ENCODE measurements around the gene DLEU7.

DLEU7 gene

DNA sequence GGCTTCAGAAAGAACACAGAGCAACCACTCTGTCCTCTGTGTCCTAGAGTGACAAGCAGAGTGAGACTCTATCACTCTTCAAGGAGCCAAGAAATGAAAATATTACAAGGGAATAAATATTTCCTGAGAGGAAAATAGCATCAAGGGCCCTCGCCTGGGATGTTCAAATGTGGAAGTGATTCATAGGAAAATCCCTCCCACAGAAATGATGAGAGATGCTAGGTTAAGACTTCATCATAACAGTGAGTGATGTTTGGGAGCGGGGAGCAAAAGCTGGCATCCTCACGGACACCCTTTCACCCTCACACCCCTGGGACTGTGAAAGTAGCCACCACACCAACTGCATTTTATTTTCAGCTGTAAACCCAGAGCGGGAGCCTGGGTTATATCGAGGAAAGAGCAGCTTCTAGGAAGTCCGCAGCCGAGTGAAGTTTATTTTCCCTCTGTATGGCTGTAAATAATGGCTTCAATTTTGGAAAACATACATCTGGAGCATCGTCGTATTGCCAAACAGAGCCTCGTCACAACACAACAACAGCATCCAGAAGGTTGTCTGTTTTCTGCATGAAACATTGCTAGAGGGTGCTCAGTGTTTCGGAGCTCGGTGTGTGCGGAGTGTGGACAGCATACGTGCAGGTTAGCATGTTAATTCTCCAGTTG is 54.8 kb downstream of the DLEU7 start:
- no peak for TF ChIP-seq CTCF (IDR thresholded peaks at IDR 0.05; ENCODE audit: control insufficient read depth, insufficient read depth, low read depth, low read length, missing control alignments)
- DNase-seq (ENCODE audit: low read depth): no peak
- no peak overlapping the region for H3K4me3 ChIP-seq (ENCODE audit: control insufficient read depth, low read depth, low read length)

DNA sequence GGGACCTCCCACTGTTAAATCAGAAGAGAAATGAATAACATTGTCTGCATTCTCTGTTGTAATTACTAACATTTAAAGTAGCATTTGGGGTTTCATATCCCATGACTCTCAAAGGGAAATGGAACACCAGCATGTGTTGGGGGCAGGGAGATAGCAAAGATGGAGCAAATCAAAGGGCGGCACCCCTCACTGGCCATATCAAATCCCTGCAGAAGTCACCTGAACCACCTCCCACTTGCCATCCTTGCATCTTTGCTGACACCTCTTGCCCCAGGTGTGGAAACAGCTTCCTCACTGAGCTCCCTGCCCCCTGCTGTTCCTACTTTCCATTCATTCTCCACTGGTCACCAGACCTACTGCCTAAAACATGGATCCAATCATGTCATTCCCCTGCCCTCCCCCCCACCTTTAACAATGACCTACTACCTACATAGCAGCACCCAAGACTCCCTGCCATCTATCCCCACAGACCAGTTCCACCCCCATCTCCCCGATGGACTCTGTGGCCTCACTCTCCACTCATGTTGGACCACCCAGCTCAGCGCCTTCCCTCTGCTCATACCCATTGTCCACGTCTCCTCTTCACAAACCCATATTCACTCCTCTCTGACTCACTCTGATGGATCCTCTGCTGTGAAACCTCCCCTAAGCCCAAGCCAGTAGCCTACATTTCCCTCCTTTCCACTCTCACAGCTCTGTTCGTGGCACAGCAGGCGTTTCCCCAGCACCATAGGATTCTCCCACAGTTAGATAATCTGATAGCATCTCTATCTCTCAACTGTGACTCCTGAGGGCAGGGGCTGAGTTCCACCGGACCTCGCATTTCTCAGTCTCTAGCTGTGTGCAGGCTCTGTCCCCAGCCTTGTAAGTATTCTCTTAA is 55.9 kb downstream of the DLEU7 start:
- no peak for DNase-seq (ENCODE audit: low read depth)
- no peak for TF ChIP-seq CTCF (IDR thresholded peaks at IDR 0.05; ENCODE audit: control insufficient read depth, insufficient read depth, low read depth, low read length, missing control alignments)
- no peak overlapping the region for H3K4me3 ChIP-seq (ENCODE audit: control insufficient read depth, low read depth, low read length)

GRCh38 chr13:50783717-50784290 is 59.7 kb downstream of the DLEU7 start:
- no peak for DNase-seq (ENCODE audit: low read depth)
- no peak for TF ChIP-seq CTCF (IDR thresholded peaks at IDR 0.05; ENCODE audit: control insufficient read depth, insufficient read depth, low read depth, low read length, missing control alignments)
- no peak overlapping the region for H3K4me3 ChIP-seq (ENCODE audit: control insufficient read depth, low read depth, low read length)

DNA sequence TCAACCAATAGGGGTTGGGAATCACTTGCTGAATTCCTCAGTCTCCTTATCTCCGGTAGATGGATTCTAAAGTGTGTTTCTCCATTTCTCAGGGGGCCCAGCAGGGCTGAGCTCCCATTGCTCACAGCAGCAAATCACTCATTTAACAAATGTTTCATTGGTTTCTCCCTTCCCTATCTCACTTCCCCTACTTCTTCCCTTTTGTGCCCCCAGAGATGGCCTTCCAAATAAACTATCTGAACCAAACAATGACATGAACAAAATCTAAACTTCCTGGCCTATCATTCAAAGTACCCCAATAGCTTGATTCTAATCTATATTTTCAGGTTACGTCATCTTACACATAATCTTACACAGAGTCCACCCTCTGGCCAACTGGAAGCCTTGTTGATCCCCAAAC is 60.4 kb downstream of the DLEU7 start:
- no peak for TF ChIP-seq CTCF (IDR thresholded peaks at IDR 0.05; ENCODE audit: control insufficient read depth, insufficient read depth, low read depth, low read length, missing control alignments)
- H3K4me3 ChIP-seq (ENCODE audit: control insufficient read depth, low read depth, low read length): no peak overlapping the region
- DNase-seq (ENCODE audit: low read depth): no peak

- DNase-seq (ENCODE audit: low read depth): no peak
- no peak for TF ChIP-seq CTCF (IDR thresholded peaks at IDR 0.05; ENCODE audit: control insufficient read depth, insufficient read depth, low read depth, low read length, missing control alignments)
- H3K4me3 ChIP-seq (ENCODE audit: control insufficient read depth, low read depth, low read length): no peak overlapping the region
Observed at GRCh38 chr13:50780201-50781015, 63.1 kb downstream of the DLEU7 start.
